ENCODE measurements around the gene DGKI. TPM values are rescaled to one million over a fixed set of nuclear protein-coding genes. Genes with fewer than 3 reads are reported as not detected.

Gene DGKI
- total RNA-seq, 1 donor from 2014 or later = 0.69 TPM

DNA sequence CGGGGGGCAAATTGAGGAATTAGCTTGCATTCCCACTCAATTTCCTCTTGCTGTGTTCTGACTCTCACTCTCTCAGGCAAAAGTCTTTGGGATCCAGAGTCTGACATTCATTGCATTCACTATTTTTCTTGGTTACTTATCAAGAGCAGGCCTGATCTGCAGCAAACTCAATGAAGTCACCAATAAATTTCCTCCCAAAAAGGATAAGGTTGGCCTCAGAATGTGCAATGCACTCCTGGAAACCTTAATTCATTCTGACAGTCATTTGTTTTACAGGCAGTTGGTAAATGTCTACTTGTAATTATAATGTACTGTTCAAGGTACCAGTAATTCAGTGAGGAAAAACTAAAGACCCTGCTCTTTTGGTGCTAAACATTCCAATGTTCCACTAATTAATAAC, 6.3 kb upstream of the DGKI start:
- Mint-ChIP-seq H3K4me3 (ENCODE audit: unreplicated experiment) (no peak overlapping the region), H3K4me1 (ENCODE audit: unreplicated experiment) (no peaks in the 10 kb centered on the region), H3K9me3 (ENCODE audit: unreplicated experiment) (no peaks in the 10 kb centered on the region), H3K36me3 (ENCODE audit: low read depth, unreplicated experiment) (no peaks in the 10 kb centered on the region), H3K27ac (ENCODE audit: unreplicated experiment) (no peak overlapping the region), H3K27me3 (ENCODE audit: unreplicated experiment) (peaks cover 2% of the 10 kb centered on the region)
- no peak for DNase-seq (ENCODE audit: low spot score)
- TF ChIP-seq CTCF (IDR thresholded peaks at IDR 0.05; ENCODE audit: unreplicated experiment) = no peak

DNA sequence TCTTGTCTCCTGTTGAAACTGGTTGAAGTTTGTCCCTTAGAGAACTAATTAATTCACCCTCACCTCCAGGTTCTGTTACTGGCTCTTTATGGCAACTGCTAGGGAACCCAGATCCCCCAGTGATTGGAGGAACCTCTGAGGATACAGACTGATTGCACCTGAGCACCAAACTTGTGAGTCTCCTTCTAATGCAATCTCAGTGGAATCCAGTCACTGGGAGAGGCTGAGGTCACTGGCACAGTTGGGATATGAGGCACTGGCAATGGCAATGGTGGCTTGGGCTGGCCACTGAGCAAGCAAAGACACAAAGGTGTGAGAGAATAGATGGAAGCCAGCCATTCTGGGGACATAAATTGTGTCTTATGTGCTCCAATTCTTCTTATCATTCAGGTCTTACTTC, 5.3 kb upstream of the DGKI start:
- Mint-ChIP-seq H3K27ac (ENCODE audit: unreplicated experiment) (no peak overlapping the region), H3K27me3 (ENCODE audit: unreplicated experiment) (peaks cover 7% of the 10 kb centered on the region), H3K4me3 (ENCODE audit: unreplicated experiment) (no peak overlapping the region), H3K4me1 (ENCODE audit: unreplicated experiment) (no peaks in the 10 kb centered on the region), H3K9me3 (ENCODE audit: unreplicated experiment) (no peaks in the 10 kb centered on the region), H3K36me3 (ENCODE audit: low read depth, unreplicated experiment) (no peaks in the 10 kb centered on the region)
- TF ChIP-seq CTCF (IDR thresholded peaks at IDR 0.05; ENCODE audit: unreplicated experiment) = no peak
- no peak for DNase-seq (ENCODE audit: low spot score)

GRCh38 chr7:137850972-137851945, 4.5 kb upstream of the DGKI start:
- H3K4me1 Mint-ChIP-seq (ENCODE audit: unreplicated experiment) = no peaks in the 10 kb centered on the region
- no peak for TF ChIP-seq CTCF (IDR thresholded peaks at IDR 0.05; ENCODE audit: unreplicated experiment)
- H3K27me3 Mint-ChIP-seq (ENCODE audit: unreplicated experiment) = peaks cover 7% of the 10 kb centered on the region
- H3K36me3 Mint-ChIP-seq (ENCODE audit: low read depth, unreplicated experiment) = no peaks in the 10 kb centered on the region
- H3K9me3 Mint-ChIP-seq (ENCODE audit: unreplicated experiment) = no peaks in the 10 kb centered on the region
- no peak for DNase-seq (ENCODE audit: low spot score)
- no peak overlapping the region for H3K27ac Mint-ChIP-seq (ENCODE audit: unreplicated experiment)
- no peak overlapping the region for H3K4me3 Mint-ChIP-seq (ENCODE audit: unreplicated experiment)

- peaks cover 2% of the 10 kb centered on the region for H3K4me1 Mint-ChIP-seq (ENCODE audit: unreplicated experiment)
- no peak overlapping the region for H3K27ac Mint-ChIP-seq (ENCODE audit: unreplicated experiment)
- H3K4me3 Mint-ChIP-seq (ENCODE audit: unreplicated experiment) = no peak overlapping the region
- no peaks in the 10 kb centered on the region for H3K36me3 Mint-ChIP-seq (ENCODE audit: low read depth, unreplicated experiment)
- DNase-seq (ENCODE audit: low spot score) = no peak
- no peak for TF ChIP-seq CTCF (IDR thresholded peaks at IDR 0.05; ENCODE audit: unreplicated experiment)
- H3K27me3 Mint-ChIP-seq (ENCODE audit: unreplicated experiment) = peaks cover 13% of the 10 kb centered on the region
- no peaks in the 10 kb centered on the region for H3K9me3 Mint-ChIP-seq (ENCODE audit: unreplicated experiment)
Measured at GRCh38 chr7:137850571-137850970, 3.8 kb upstream of the DGKI start.

- Mint-ChIP-seq H3K36me3 (ENCODE audit: low read depth, unreplicated experiment) (no peaks in the 10 kb centered on the region), H3K27me3 (ENCODE audit: unreplicated experiment) (peaks cover 17% of the 10 kb centered on the region), H3K4me3 (ENCODE audit: unreplicated experiment) (peak overlapping the region; percentile 48), H3K9me3 (ENCODE audit: unreplicated experiment) (no peaks in the 10 kb centered on the region), H3K4me1 (ENCODE audit: unreplicated experiment) (peaks cover 2% of the 10 kb centered on the region), H3K27ac (ENCODE audit: unreplicated experiment) (no peak overlapping the region)
- no peak for TF ChIP-seq CTCF (IDR thresholded peaks at IDR 0.05; ENCODE audit: unreplicated experiment)
- DNase-seq (ENCODE audit: low spot score) = no peak
Measured at GRCh38 chr7:137848095-137848494, 1.3 kb upstream of the DGKI start.

Measured in endothelial cell (in vitro differentiated cells).